Loucy (cell line): ENCODE measurements around the gene KAT7.

Experiments used
- EZH2phosphoT487 ChIP-seq: fragments of 200-600 bp; IDR thresholded peaks from 2 replicates; pipeline ENCODE4 v1.6.1; 2018; ENCODE audit warnings: antibody characterized with exemption, mild to moderate bottlenecking, moderate library complexity, borderline replicate concordance
- TF ChIP-seq, protein P1 (sequence below): fragments of 200-600 bp; sonication (generic); conservative IDR thresholded peaks from 2 replicates; pipeline ENCODE4 v1.5.1; 2014; ENCODE audit warnings: mild to moderate bottlenecking, antibody characterized with exemption, low read length

DNA sequence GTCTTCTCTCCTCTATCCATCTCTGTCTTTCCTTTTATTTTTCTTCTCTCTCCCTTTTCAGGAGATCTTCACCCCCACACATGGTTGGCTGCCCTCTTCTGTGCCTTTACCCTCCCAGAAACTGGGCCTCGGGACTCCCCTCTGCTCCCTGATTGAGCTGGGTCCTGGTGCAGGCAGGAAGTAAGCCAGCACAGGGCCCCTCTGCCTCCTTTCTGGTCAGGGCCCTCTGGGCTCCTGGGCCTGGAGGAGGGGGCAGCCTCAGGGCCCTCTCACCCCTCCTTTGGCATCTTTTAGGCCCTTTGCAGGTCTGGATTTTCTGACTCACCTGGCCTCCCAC, 80.5 kb downstream of the KAT7 start:
- TF ChIP-seq, protein P1, sequence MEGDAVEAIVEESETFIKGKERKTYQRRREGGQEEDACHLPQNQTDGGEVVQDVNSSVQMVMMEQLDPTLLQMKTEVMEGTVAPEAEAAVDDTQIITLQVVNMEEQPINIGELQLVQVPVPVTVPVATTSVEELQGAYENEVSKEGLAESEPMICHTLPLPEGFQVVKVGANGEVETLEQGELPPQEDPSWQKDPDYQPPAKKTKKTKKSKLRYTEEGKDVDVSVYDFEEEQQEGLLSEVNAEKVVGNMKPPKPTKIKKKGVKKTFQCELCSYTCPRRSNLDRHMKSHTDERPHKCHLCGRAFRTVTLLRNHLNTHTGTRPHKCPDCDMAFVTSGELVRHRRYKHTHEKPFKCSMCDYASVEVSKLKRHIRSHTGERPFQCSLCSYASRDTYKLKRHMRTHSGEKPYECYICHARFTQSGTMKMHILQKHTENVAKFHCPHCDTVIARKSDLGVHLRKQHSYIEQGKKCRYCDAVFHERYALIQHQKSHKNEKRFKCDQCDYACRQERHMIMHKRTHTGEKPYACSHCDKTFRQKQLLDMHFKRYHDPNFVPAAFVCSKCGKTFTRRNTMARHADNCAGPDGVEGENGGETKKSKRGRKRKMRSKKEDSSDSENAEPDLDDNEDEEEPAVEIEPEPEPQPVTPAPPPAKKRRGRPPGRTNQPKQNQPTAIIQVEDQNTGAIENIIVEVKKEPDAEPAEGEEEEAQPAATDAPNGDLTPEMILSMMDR, result no peak
- TF ChIP-seq EZH2phosphoT487, result no peak
